Lower leg skin (tissue), 4 donors: ENCODE results near the gene HOXC13. TPM values are rescaled to one million over a fixed set of nuclear protein-coding genes. Genes with fewer than 3 reads are reported as not detected.
A peak's percentile ranks its signal among the peaks of the same experiment; 100 is the strongest.

Experiments
- DNase-seq, 2 donors: peaks; one replicate each; pipeline ENCODE4 v3.0.0-alpha.2; 2019; ENCODE audit warnings: low spot score in 2 of 2
- H3K4me3 ChIP-seq: fragments of 200-600 bp; sonication (generic); 2 replicates; pipeline ENCODE4 v1.5.1; 2017; ENCODE audit warnings: mild to moderate bottlenecking, low read depth; ENCODE audit not compliant: poor library complexity, severe bottlenecking
- POLR2A ChIP-seq, 2 donors: fragments of 450-650 bp; IDR thresholded peaks; one replicate each; pipeline ENCODE4 v1.6.1; 2016 to 2017; ENCODE audit warnings: antibody characterized with exemption in 2 of 2, mild to moderate bottlenecking in 1 of 2, moderate library complexity in 1 of 2
- WGBS, 2 donors: methylation state at CpG; one replicate each; pipeline ENCODE4 v1.1.5; 2018; 5-methylcytosine and 5-hydroxymethylcytosine counted together
- intact Hi-C: fragments of 100-400 bp; cut with DNase I; formaldehyde crosslinking; loops from one replicate; pipeline ENCODE4 v1.15.0; 2023; ENCODE audit warnings: low total_unique reads
- total RNA-seq, 4 donors: library from RNA; depleted of rRNA; stranded (reverse); fragments of >200 nt; gene quantifications; one replicate each; pipeline ENCODE4 v1.1.0, GENCODE V29; 2016
- TF ChIP-seq, protein P1 (sequence below), 3 donors: fragments of 450-650 bp; IDR thresholded peaks; one replicate each; pipeline ENCODE4 v1.5.1; 2016; ENCODE audit warnings: antibody characterized with exemption in 3 of 3, mild to moderate bottlenecking in 3 of 3, moderate library complexity in 2 of 3

The HOXC13 gene
- total RNA-seq, 4 donors from 2014 or later = 9.8 to 14.9 (median 11.2) TPM

DNA sequence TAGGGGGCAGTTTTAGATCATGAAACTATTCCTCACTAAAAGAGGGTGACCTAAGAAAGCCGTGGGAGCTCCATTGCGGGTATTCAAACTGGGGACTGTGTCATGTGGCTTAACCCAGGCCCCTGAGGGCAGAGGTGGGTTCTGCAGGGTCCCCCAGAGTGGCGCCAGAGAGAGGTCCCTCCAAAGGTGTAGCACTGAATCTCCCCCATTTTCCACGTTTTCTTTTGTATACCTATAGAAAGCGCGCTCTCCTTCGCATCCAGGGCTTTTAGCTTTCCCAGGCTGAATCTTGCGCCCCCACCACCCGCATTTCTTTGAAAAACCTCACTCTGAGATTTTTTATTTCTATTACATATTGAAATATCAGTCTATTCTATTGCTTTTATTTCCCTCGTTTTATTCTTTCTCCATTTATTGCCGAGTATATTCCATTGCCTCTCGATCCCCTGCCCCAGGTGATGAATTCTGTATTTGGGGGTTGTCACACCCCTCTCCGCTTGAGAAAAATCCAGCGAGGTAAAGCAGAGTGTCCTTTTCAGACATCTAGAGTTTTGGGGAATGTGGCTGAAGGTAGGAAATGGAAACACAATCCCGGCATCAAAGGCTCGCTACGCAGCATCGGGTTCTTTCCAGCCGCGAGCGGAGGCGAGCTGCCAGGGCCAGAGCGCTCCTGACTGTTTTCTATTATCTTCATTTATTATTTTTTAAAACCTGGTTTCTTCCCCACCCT lies 870 bp upstream of the HOXC13 start:
- no peak overlapping the region for H3K4me3 ChIP-seq
- 25 to 29% methylated on average over 23 of the region's 23 CpGs for WGBS, 2 donors
- DNase-seq = no peak
- intact Hi-C loops = no loop called here
- TF ChIP-seq, protein P1, sequence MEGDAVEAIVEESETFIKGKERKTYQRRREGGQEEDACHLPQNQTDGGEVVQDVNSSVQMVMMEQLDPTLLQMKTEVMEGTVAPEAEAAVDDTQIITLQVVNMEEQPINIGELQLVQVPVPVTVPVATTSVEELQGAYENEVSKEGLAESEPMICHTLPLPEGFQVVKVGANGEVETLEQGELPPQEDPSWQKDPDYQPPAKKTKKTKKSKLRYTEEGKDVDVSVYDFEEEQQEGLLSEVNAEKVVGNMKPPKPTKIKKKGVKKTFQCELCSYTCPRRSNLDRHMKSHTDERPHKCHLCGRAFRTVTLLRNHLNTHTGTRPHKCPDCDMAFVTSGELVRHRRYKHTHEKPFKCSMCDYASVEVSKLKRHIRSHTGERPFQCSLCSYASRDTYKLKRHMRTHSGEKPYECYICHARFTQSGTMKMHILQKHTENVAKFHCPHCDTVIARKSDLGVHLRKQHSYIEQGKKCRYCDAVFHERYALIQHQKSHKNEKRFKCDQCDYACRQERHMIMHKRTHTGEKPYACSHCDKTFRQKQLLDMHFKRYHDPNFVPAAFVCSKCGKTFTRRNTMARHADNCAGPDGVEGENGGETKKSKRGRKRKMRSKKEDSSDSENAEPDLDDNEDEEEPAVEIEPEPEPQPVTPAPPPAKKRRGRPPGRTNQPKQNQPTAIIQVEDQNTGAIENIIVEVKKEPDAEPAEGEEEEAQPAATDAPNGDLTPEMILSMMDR (IDR thresholded peaks at IDR 0.05) = no peak
- no peak for TF ChIP-seq POLR2A (IDR thresholded peaks at IDR 0.05)

DNA sequence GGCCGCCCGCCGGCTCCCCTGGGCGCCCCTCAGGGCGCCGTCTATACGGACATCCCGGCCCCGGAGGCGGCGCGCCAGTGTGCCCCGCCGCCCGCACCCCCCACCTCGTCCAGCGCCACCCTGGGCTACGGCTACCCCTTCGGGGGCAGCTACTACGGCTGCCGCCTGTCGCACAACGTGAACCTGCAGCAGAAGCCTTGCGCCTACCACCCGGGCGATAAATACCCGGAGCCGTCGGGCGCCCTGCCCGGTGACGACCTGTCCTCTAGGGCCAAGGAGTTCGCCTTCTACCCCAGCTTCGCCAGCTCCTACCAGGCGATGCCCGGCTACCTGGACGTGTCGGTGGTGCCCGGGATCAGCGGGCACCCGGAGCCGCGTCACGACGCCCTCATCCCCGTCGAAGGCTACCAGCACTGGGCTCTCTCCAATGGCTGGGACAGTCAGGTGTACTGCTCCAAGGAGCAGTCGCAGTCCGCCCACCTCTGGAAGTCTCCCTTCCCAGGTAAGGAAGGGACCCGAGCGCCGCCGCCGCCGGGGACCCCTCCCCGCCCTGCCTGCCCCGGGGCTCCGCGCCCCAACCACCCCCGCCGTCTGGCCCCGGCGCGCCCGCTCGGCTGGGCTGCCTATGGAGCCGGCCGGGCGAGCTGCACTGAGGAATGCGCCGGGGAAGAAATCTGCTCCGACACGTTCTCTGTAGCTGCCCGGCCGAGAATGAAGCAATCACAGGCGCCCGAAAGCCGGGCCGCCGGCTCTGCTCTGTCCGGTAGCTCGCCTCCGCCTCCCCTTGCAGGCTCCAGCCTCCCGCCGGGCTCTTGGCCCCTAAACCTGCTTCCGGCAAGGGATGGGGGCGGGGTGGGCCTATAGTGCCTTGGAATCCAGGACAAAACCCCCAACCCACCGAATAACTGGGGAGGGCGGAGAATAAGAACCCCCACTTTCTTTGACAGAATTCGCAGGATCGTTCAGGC lies 794 bp downstream of the HOXC13 start:
- peak overlapping the region; percentile 35 for H3K4me3 ChIP-seq
- no peak for TF ChIP-seq POLR2A (IDR thresholded peaks at IDR 0.05)
- TF ChIP-seq, protein P1 (IDR thresholded peaks at IDR 0.05) = no peak
- intact Hi-C loops = no loop called here
- WGBS, 2 donors = 4 to 5% methylated on average over 23 to 65 of the region's 91 CpGs
- DNase-seq = peak in 1 of 2 donors; percentile 92

DNA sequence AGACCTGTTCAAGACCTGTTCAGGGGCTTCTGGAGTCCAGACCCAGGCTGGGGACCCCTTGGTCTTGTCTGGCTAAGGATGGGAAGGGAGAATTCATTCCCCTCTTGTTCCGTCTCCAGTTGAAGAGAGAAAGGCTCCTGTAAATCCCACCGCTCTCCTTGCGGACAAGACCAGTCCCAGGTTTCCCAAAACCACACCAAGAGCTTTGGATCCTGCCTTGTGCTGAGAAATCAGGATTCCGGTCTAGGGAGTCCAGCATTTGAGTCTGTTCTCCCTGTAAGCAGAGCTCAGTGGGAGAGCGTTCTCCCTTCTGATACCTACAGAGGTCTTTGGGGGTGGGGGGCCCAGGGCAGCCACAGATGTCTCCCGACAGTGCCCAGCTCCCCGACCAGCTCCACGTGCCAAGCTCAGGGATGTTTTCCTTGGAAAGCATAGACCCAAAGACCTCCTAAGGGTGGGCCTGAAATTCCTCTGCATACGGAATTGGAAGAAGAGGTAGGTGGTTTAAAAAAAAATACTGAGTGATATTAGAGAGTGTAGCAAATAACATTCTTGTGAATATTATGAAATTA lies 1.9 kb downstream of the HOXC13 start:
- DNase-seq = no peak
- 23 to 41% methylated on average over 9 of the region's 9 CpGs for WGBS, 2 donors
- TF ChIP-seq POLR2A (IDR thresholded peaks at IDR 0.05) = no peak
- TF ChIP-seq, protein P1 (IDR thresholded peaks at IDR 0.05) = no peak
- intact Hi-C loops = no loop called here
- H3K4me3 ChIP-seq = no peak overlapping the region

DNA sequence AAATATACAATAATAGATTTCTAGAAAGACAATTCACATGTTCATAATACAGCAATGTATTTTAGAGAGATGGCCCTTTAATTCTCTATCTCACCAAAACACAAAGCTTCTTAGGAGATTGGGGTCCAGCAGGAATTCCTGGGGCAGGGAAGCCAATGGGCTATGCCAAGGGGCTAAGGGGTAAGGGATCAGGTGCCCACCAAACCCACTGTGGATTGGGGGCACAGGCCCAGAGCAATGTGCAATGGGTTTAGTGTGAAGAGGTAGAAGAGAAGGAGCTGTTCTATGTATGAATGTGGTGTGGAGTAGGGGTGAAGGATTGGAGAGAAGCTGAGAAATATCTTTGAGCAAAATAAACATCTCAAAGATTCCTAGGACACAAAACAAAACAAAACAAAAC lies 2.6 kb downstream of the HOXC13 start:
- intact Hi-C loops = no loop called here
- no peak for DNase-seq
- TF ChIP-seq POLR2A (IDR thresholded peaks at IDR 0.05) = no peak
- TF ChIP-seq, protein P1 (IDR thresholded peaks at IDR 0.05) = no peak
- no peak overlapping the region for H3K4me3 ChIP-seq

DNA sequence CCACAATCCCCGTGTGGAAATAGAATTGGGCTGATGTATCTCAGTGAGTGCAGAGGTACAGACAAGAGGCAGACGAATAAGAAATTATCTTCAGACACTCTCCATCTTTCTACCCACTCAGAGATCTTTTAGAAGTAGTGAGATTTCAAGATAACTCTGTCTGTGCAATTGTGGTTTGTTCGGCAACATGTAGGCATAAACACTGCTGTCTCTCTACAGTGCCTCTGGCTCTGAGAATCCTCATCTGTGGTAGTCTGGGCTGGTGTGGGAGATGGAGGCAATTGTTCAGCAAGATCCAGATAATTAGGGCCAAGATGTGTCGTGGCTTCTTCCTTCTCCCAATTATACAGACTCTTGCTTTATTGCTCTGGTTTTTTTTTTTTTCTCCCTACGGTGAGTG lies 3.1 kb downstream of the HOXC13 start:
- no peak for TF ChIP-seq POLR2A (IDR thresholded peaks at IDR 0.05)
- TF ChIP-seq, protein P1 (IDR thresholded peaks at IDR 0.05) = no peak
- H3K4me3 ChIP-seq = no peak overlapping the region
- WGBS, 2 donors = 17 to 22% methylated on average over 5 of the region's 5 CpGs
- no peak for DNase-seq
- intact Hi-C loops = no loop called here
